ENCODE data around the gene MS4A5. TPM values are rescaled to one million over a fixed set of nuclear protein-coding genes. Genes with fewer than 3 reads are reported as not detected.

The MS4A5 gene, protein sequence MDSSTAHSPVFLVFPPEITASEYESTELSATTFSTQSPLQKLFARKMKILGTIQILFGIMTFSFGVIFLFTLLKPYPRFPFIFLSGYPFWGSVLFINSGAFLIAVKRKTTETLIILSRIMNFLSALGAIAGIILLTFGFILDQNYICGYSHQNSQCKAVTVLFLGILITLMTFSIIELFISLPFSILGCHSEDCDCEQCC
- not detected in 5 replicates for total RNA-seq (2022; extraction: Qiagen RNA extraction)

DNA sequence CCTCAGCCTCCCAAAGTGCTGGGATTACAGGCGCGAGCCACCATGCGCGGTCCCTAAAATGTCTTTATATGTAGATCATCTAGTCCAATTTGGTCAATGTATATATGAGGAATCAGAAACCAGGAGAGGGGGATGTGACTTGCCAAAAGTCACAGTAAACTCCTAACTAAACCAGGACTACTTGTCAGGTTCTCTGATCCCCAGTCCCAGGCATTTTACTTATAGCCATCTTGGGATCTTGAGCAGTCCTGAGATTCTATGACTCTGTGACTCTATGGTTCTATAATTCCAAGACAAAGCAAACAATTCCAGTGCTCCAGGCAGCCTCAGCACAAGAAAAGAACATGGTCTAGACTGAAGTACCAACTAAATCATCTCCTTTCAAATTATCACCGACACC is at the start of gene MS4A5:
TSS of gene MS4A5 (plus strand) at position 301 of the 400 bp plus-strand sequence. CDS start 103 bp downstream, outside the sequence.

GRCh38 chr11:60396382-60396781 is 33.0 kb upstream of the MS4A5 start, which contains the start of gene MS4A14:
MS4A14 (plus strand) TSS chr11:60396459; CDS start chr11:60396579, 120 bp downstream.

DNA sequence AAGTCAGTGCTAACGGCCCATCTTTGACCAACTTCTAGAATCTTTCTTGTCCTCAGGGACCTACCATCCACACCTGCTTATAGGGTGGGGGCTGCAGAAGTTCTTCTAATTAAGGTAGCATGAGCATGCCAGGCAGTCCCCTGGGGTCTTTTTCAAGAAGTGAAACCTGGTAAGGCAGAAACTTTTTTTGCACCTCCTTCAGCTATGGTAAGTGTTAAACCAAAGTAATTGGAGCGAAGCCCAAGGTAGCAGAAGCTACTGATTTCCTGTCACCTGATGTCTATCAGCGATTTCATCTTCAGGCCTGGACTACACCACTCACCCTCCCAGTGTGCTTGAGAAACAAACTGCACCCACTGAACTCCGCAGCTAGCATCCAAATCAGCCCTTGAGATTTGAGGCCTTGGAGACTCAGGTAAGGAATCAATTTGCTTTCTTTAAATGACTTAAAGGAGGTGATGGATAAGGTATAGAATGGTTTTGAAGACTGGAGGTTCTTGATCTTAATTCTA is 26.2 kb downstream of the MS4A5 start, which contains the start of gene MS4A1:
TSS of gene MS4A1 (plus strand) at position 317 of the 512 bp plus-strand sequence. CDS start 6,528 bp downstream, outside the sequence.

DNA sequence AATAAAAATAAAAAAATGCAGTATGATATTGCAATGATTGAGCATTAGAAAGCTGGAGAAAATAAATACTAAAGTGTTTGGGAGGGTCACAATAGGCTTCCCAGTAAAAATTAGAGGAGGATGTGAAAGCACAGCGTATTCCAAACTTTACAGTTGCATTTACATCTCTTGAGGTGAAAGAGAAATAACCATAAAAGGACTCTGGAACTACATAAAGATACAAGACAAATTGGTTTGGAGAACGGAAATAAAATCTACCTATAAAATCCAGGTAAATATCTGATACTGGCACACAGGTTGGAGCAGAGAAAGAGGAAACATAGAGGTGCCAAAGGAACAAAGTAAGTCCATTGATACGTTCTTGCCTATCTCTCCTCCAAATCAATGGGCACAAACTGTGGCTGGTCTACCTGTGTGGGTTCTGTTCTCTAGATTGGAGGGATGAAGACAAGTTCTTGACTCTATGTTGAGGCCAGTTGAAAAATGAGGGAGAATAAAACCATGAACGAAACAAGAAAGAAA is 63.2 kb downstream of the MS4A5 start, which contains the start of gene MS4A12:
TSS of gene MS4A12 (plus strand) at position 291 of the 522 bp plus-strand sequence. CDS start 4,541 bp downstream, outside the sequence.

Other genes with a start within 250 kb of the MS4A5 start
- gene MS4A6A, start 246.5 kb upstream of the MS4A5 start, total RNA-seq (2022; extraction: Qiagen RNA extraction), result not detected in 5 replicates
- not detected in 5 replicates for gene MS4A4E, start 186.4 kb upstream of the MS4A5 start, total RNA-seq (2022; extraction: Qiagen RNA extraction)
- gene MS4A4A, start 148.9 kb upstream of the MS4A5 start, total RNA-seq (2022; extraction: Qiagen RNA extraction), result not detected in 5 replicates
- gene MS4A6E, start 102.3 kb upstream of the MS4A5 start, total RNA-seq (2022; extraction: Qiagen RNA extraction), result not detected in 5 replicates
- not detected in 5 replicates for gene MS4A7, start 51.0 kb upstream of the MS4A5 start, total RNA-seq (2022; extraction: Qiagen RNA extraction)
- gene MS4A14, start 33.1 kb upstream of the MS4A5 start, total RNA-seq (2022; extraction: Qiagen RNA extraction), result not detected in 5 replicates
- not detected in 5 replicates for gene MS4A1, start 26.3 kb downstream of the MS4A5 start, total RNA-seq (2022; extraction: Qiagen RNA extraction)
- gene MS4A12, start 63.2 kb downstream of the MS4A5 start, total RNA-seq (2022; extraction: Qiagen RNA extraction), result not detected in 5 replicates
- not detected in 5 replicates for gene MS4A13, start 85.8 kb downstream of the MS4A5 start, total RNA-seq (2022; extraction: Qiagen RNA extraction)

All from A549 treated with Mapracorat at 1 μM for 4 hours (cell line).